Stomach (tissue), 9 donors: Measurements from ENCODE around the gene C1orf174. TPM values are rescaled to one million over a fixed set of nuclear protein-coding genes. Genes with fewer than 3 reads are reported as not detected.
"Not testable (repeated sequence)": the region's sequence is repeated elsewhere in the genome, so short reads cannot be mapped to it uniquely, and the experiment has no call there.

ENCODE experiments used
- DNase-seq, 2 donors: peaks; one replicate each; pipeline versions ENCODE4 v3.0.0 to v3.0.0-alpha.2; 2013 to 2019
- H3K27ac ChIP-seq, 5 donors: fragments of 200-600 bp in 4 of 5; sonication (generic) in 4 of 5; one replicate each; pipeline ENCODE4 v1.5.1; 2013 to 2019; ENCODE audit warnings: mild to moderate bottlenecking in 1 of 5, moderate library complexity in 1 of 5
- H3K27me3 ChIP-seq, 3 donors: fragments of 200-600 bp; sonication (generic); one replicate each; pipeline ENCODE4 v1.5.1; 2017 to 2019; ENCODE audit warnings: mixed run types in 1 of 3
- H3K36me3 ChIP-seq, 4 donors: fragments of 200-600 bp; sonication (generic); 1 replicate in 3 of 4; 2 replicates in 1 of 4; pipeline ENCODE4 v1.5.1; 2016 to 2019
- H3K4me1 ChIP-seq, 4 donors: fragments of 200-600 bp; sonication (generic); one replicate each; pipeline ENCODE4 v1.5.1; 2016 to 2019
- H3K4me3 ChIP-seq, 4 donors: fragments of 200-600 bp; sonication (generic) in 3 of 4; one replicate each; pipeline ENCODE4 v1.5.1; 2016 to 2019; ENCODE audit warnings: mild to moderate bottlenecking in 1 of 4
- H3K9me3 ChIP-seq, 4 donors: fragments of 200-600 bp; sonication (generic); one replicate each; pipeline ENCODE4 v1.5.1; 2016 to 2019
- CTCF ChIP-seq, 7 experiments: fragments of 450-650 bp in 4 of 7; fragments of 200-600 bp in 3 of 7; sonication (generic) in 3 of 7; IDR thresholded peaks; one replicate each; pipeline ENCODE4 v1.5.1; 2016 to 2019; ENCODE audit warnings: antibody characterized with exemption in 7 of 7, control low read depth in 2 of 7, mild to moderate bottlenecking in 1 of 7
- EP300 ChIP-seq: sonication (generic); formaldehyde crosslinking; IDR thresholded peaks from one replicate; pipeline ENCODE4 v1.6.1; 2017; ENCODE audit warnings: antibody characterized with exemption
- POLR2A ChIP-seq, 4 donors: fragments of 450-650 bp; IDR thresholded peaks; one replicate each; pipeline ENCODE4 v1.6.1; 2016; ENCODE audit warnings: antibody characterized with exemption in 4 of 4, control low read depth in 2 of 4, mild to moderate bottlenecking in 1 of 4, moderate library complexity in 1 of 4
- POLR2AphosphoS5 ChIP-seq, 3 donors: sonication (generic); formaldehyde crosslinking; IDR thresholded peaks; one replicate each; pipeline ENCODE4 v1.6.1; 2016; ENCODE audit warnings: antibody characterized with exemption in 3 of 3
- WGBS, 5 donors: extraction: QIAGEN DNeasy Blood & Tissue Kit in 3 of 5; methylation state at CpG; one replicate each; pipeline versions ENCODE4 v1.1.5 to v1.1.7; 2013 to 2018; 5-methylcytosine and 5-hydroxymethylcytosine counted together
- intact Hi-C: fragments of 100-400 bp; cut with DNase I; formaldehyde crosslinking; loops from one replicate; pipeline ENCODE4 v1.15.1; 2023; ENCODE audit warnings: low total_unique reads
- polyA plus RNA-seq, 3 donors: library from polyadenylated mRNA; stranded (reverse); fragments of 200-250 nt; gene quantifications; one replicate each; pipeline ENCODE4 v1.2.3, GENCODE V29; 2013
- total RNA-seq, 5 donors: library from RNA; depleted of rRNA; stranded (reverse); fragments of >200 nt; gene quantifications; one replicate each; pipeline versions ENCODE4 v1.1.0 to v1.2.3, GENCODE V29; 2014 to 2016
- donor health status: healthy with polysubstance abuse.
- donor health status: Bipolar disorder and iron deficiency.
- donor health status: healthy.

The C1orf174 gene
- total and polyA plus RNA-seq, 8 donors = 13.1 to 124 (median 18.2) TPM

- no peak for DNase-seq
- Histone ChIP-seq H3K27ac (peak overlapping the region in 1 of 5 donors; percentile 48), H3K9me3 (no peaks in the 10 kb centered on the region), H3K4me3 (peak overlapping the region in 1 of 4 donors; percentile 26), H3K4me1 (peaks cover 0 to 14% (median 6%) of the 10 kb centered on the region in 4 donors), H3K36me3 (no peaks in the 10 kb centered on the region), H3K27me3 (peaks cover 0 to 27% (median 0%) of the 10 kb centered on the region in 3 donors)
- WGBS, 5 donors = 57 to 64% (median 59%) methylated on average over 8 of the region's 8 CpGs
- TF ChIP-seq POLR2A (IDR thresholded peaks at IDR 0.05) (no peak), POLR2AphosphoS5 (IDR thresholded peaks at IDR 0.05) (no peak)
- intact Hi-C loops = no loop called here
Measured at GRCh38 chr1:3921765-3922164, 21.7 kb upstream of the C1orf174 start.

- Histone ChIP-seq H3K4me1 (peaks cover 0 to 14% (median 6%) of the 10 kb centered on the region in 4 donors), H3K27me3 (peaks cover 0 to 35% (median 0%) of the 10 kb centered on the region in 3 donors), H3K36me3 (no peaks in the 10 kb centered on the region), H3K27ac (no peak overlapping the region), H3K9me3 (no peaks in the 10 kb centered on the region), H3K4me3 (no peak overlapping the region)
- 59 to 75% (median 70%) methylated on average over 5 of the region's 5 CpGs for WGBS, 5 donors
- no peak for TF ChIP-seq POLR2AphosphoS5 (IDR thresholded peaks at IDR 0.05)
- TF ChIP-seq POLR2A (IDR thresholded peaks at IDR 0.05) = no peak
- TF ChIP-seq EP300 = no peak
- no peak for TF ChIP-seq CTCF (IDR thresholded peaks at IDR 0.05)
- intact Hi-C loops = no loop called here
- DNase-seq = no peak
Measured at GRCh38 chr1:3919706-3920105, 19.6 kb upstream of the C1orf174 start.

GRCh38 chr1:3918966-3919611, 19.0 kb upstream of the C1orf174 start:
- WGBS, 5 donors = 75 to 83% (median 77%) methylated on average over 13 to 15 of the region's 15 CpGs
- intact Hi-C loops = no loop called here

DNA sequence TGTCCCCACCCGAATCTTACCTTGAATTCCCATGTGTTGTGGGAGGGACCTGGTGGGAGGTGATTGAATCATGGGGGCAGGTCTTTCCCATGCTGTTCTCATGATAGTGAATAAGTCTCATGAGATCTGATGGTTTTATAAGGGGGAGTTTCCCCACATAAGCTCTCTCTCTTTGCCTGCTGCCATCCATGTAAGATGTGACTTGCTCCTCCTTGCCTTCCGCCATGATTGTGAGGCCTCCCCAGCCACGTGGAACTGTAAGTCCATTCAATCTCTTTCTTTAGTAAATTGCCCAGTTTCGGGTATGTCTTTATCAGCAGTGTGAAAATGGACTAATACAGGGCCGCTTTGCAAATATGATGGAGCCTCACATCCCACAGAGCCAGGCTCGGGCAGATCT, 18.3 kb upstream of the C1orf174 start:
- DNase-seq, H3K27ac ChIP-seq, H3K9me3 ChIP-seq, H3K36me3 ChIP-seq, intact Hi-C loops, H3K4me3 ChIP-seq: not testable (repeated sequence)
- H3K4me1 ChIP-seq = peaks cover 0 to 14% (median 6%) of the 10 kb centered on the region in 4 donors
- peaks cover 0 to 36% (median 0%) of the 10 kb centered on the region in 3 donors for H3K27me3 ChIP-seq
- WGBS, 5 donors = 75 to 81% (median 80%) methylated on average over 6 of the region's 6 CpGs

More at GRCh38 chr1:3918966-3919611, 19.0 kb upstream of the C1orf174 start:
- no peak for DNase-seq
- no peak overlapping the region for H3K4me3 ChIP-seq
- TF ChIP-seq EP300 (no peak), POLR2A (IDR thresholded peaks at IDR 0.05) (no peak), CTCF (IDR thresholded peaks at IDR 0.05) (no peak), POLR2AphosphoS5 (IDR thresholded peaks at IDR 0.05) (no peak)
- H3K36me3 ChIP-seq = no peaks in the 10 kb centered on the region
- H3K9me3 ChIP-seq = no peaks in the 10 kb centered on the region
- H3K27me3 ChIP-seq = peaks cover 0 to 36% (median 0%) of the 10 kb centered on the region in 3 donors
- H3K4me1 ChIP-seq = peaks cover 0 to 14% (median 6%) of the 10 kb centered on the region in 4 donors
- no peak overlapping the region for H3K27ac ChIP-seq

GRCh38 chr1:3917761-3918160, 17.7 kb upstream of the C1orf174 start:
- WGBS, 5 donors = 79 to 86% (median 84%) methylated on average over 7 to 8 of the region's 8 CpGs
- Histone ChIP-seq H3K27ac (no peak overlapping the region), H3K4me3 (no peak overlapping the region), H3K27me3 (peaks cover 0 to 39% (median 0%) of the 10 kb centered on the region in 3 donors), H3K4me1 (peaks cover 0 to 14% (median 6%) of the 10 kb centered on the region in 4 donors), H3K36me3 (no peaks in the 10 kb centered on the region), H3K9me3 (no peaks in the 10 kb centered on the region)
- intact Hi-C loops = no loop called here
- no peak for DNase-seq
- TF ChIP-seq EP300 (no peak), POLR2AphosphoS5 (IDR thresholded peaks at IDR 0.05) (no peak), CTCF (IDR thresholded peaks at IDR 0.05) (no peak), POLR2A (IDR thresholded peaks at IDR 0.05) (no peak)
